Tibial artery (tissue), 4 donors: ENCODE data around the gene RHEB.

ENCODE experiments used
- DNase-seq, 2 donors: peaks; one replicate each; pipeline ENCODE4 v3.0.0-alpha.2; 2019
- H3K27ac ChIP-seq, 2 donors: fragments of 200-600 bp; sonication (generic) in 1 of 2; 1 replicate in 1 of 2; 2 replicates in 1 of 2; pipeline ENCODE4 v1.5.1; 2018 to 2019; ENCODE audit warnings: mild to moderate bottlenecking in 1 of 2
- H3K27me3 ChIP-seq, 2 donors: fragments of 200-600 bp; sonication (generic) in 1 of 2; one replicate each; pipeline versions ENCODE4 v1.5.1 to v1.6.0; 2016 to 2019
- H3K36me3 ChIP-seq, 3 donors: fragments of 200-600 bp; sonication (generic) in 2 of 3; one replicate each; pipeline ENCODE4 v1.5.1; 2016 to 2019; ENCODE audit warnings: mild to moderate bottlenecking in 2 of 3
- H3K4me1 ChIP-seq, 4 donors: fragments of 200-600 bp; sonication (generic) in 2 of 4; 1 replicate in 3 of 4; 2 replicates in 1 of 4; pipeline ENCODE4 v1.5.1; 2016 to 2019
- H3K4me3 ChIP-seq, 2 donors: fragments of 200-600 bp; sonication (generic) in 1 of 2; 1 replicate in 1 of 2; 2 replicates in 1 of 2; pipeline ENCODE4 v1.5.1; 2018 to 2019; ENCODE audit warnings: mild to moderate bottlenecking in 2 of 2
- H3K9me3 ChIP-seq, 3 donors: fragments of 200-600 bp; sonication (generic) in 1 of 3; one replicate each; pipeline ENCODE4 v1.5.1; 2016 to 2019
- CTCF ChIP-seq, 2 experiments: fragments of 200-600 bp in 1 of 2; fragments of 450-650 bp in 1 of 2; IDR thresholded peaks; one replicate each; pipeline ENCODE4 v1.5.1; 2017 to 2019; ENCODE audit warnings: antibody characterized with exemption in 2 of 2, mild to moderate bottlenecking in 1 of 2, moderate library complexity in 1 of 2
- intact Hi-C: fragments of 100-400 bp; cut with DNase I; formaldehyde crosslinking; loops from one replicate; pipeline ENCODE4 v1.15.0; 2023; ENCODE audit warnings: low total_unique reads

RHEB gene

DNA sequence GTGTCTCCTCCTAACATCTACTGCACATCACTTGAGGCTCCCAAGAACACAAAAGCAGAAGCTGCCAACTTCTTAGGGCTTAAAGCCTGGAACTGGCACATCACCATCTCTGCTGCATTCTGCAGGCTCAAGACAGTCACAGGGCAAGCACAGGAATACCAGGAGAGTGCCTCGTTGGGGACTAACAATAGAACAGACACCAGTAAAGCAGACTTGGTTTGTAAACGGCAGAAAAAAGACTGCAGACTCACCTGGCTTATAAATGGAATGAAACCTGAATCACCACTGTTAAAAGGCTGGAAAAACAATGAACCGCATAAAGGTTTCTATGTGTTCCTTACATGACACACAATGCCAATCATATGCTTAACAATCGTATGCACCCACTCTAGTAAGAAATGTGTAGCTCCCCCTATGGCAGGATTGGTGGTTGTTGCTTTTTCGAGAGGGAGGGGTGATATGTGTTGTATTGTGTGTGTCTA lies 12.8 kb downstream of the RHEB start:
- H3K27ac ChIP-seq, result peak overlapping the region in 1 of 2 donors; percentile 15
- H3K9me3 ChIP-seq, result no peaks in the 10 kb centered on the region
- peaks cover 0 to 92% (median 33%) of the 10 kb centered on the region in 4 donors for H3K4me1 ChIP-seq
- H3K36me3 ChIP-seq, result no peaks in the 10 kb centered on the region
- no peak overlapping the region for H3K4me3 ChIP-seq
- intact Hi-C loops, result no loop called here
- no peak for TF ChIP-seq CTCF (IDR thresholded peaks at IDR 0.05)
- H3K27me3 ChIP-seq, result no peaks in the 10 kb centered on the region
- DNase-seq, result no peak

DNA sequence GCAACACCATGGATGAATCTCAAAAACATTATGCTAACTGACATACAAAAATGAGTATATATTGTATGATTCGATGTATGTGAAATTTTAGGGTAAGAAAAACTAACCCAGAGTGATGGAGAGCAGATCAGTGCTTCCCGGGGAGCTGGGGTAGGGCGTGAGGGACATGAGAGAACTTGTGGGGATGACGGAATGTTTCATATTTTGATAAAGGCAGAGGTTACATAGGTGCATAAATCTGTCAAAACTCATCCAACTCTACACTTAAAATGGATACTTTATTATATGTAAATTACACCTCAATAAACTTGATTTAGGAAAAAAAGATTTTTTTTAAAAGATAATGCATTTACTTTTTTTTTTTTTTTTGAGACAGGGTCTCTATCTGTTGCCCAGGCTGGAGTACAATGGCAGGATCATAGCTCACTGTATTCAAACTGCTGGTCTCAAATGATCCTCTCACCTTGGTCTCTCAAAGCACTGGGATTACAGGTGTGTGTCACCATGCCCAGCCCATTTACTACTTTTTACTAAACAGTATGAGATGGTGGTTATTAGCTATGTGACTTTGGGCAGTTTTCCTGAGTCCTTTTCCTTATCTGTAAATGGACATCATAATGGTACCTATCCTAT lies 13.7 kb downstream of the RHEB start:
- DNase-seq, result no peak
- H3K36me3 ChIP-seq, result no peaks in the 10 kb centered on the region
- H3K4me3 ChIP-seq, result no peak overlapping the region
- H3K27me3 ChIP-seq, result no peaks in the 10 kb centered on the region
- no peak for TF ChIP-seq CTCF (IDR thresholded peaks at IDR 0.05)
- H3K9me3 ChIP-seq, result no peaks in the 10 kb centered on the region
- intact Hi-C loops, result no loop called here
- H3K4me1 ChIP-seq, result peaks cover 0 to 82% (median 28%) of the 10 kb centered on the region in 4 donors
- no peak overlapping the region for H3K27ac ChIP-seq

DNA sequence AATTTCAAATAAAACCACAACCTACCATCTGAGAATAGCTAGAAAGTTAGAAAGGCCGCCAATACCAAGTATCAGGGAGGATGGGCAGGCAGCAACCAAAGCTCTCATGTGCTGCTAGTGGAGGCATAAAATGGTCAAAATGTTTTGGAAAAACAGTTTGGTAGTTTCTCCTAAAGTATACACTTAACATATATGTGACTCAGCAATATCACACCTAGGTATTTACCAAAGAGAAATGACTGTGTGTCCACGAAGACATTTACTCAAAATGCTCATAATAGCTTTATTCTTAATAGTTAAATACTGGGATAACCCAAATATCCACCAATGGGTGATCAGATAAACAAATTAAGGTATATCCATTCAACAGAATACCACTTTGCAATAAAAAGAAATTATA lies 14.3 kb downstream of the RHEB start:
- Histone ChIP-seq H3K27ac (no peak overlapping the region), H3K9me3 (no peaks in the 10 kb centered on the region), H3K36me3 (no peaks in the 10 kb centered on the region), H3K27me3 (no peaks in the 10 kb centered on the region), H3K4me1 (peaks cover 0 to 81% (median 26%) of the 10 kb centered on the region in 4 donors), H3K4me3 (no peak overlapping the region)
- intact Hi-C loops, result no loop called here
- TF ChIP-seq CTCF (IDR thresholded peaks at IDR 0.05), result no peak
- no peak for DNase-seq

DNA sequence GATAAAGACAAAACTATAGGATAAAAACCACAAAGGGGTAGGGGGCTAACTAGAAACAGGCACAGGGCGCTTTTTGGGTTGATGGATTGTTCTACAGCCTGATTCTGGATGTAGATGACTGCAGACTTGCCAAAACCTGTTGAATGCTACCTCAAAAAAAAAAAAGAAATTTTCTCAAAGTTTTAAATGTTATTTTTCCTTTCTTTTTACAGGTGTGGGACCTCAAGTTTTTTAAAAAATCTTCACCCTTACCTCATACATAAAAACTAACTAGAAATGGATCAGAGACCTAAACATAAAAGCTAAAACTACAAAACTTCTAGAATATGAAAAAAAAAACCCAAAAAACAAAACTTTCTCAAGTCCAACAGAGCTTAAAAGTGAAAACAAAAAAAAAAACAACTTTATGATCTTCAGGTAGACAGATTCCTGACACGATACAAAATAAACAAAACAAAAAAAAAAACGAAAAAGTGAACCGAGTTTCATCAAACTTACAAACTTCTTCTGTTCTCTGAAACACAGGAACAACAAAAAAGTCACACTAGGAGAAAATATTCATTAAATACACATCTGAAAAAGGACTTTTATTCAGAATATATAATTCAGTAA lies 14.9 kb downstream of the RHEB start:
- no peaks in the 10 kb centered on the region for H3K9me3 ChIP-seq
- H3K36me3 ChIP-seq, result no peaks in the 10 kb centered on the region
- peaks cover 0 to 76% (median 23%) of the 10 kb centered on the region in 4 donors for H3K4me1 ChIP-seq
- H3K27me3 ChIP-seq, result no peaks in the 10 kb centered on the region
- intact Hi-C loops, result no loop called here
- no peak for TF ChIP-seq CTCF (IDR thresholded peaks at IDR 0.05)
- H3K4me3 ChIP-seq, result no peak overlapping the region
- H3K27ac ChIP-seq, result no peak overlapping the region
- DNase-seq, result no peak

GRCh38 chr7:151503902-151504714 lies 15.6 kb downstream of the RHEB start:
- H3K27ac ChIP-seq, result peak overlapping the region; percentile 18 to 48
- intact Hi-C loops, result no loop called here

More at GRCh38 chr7:151503902-151504714, 15.6 kb downstream of the RHEB start:
- Histone ChIP-seq H3K36me3 (no peaks in the 10 kb centered on the region), H3K4me3 (no peak overlapping the region), H3K27me3 (no peaks in the 10 kb centered on the region), H3K4me1 (peaks cover 0 to 74% (median 17%) of the 10 kb centered on the region in 4 donors), H3K9me3 (no peaks in the 10 kb centered on the region)
- no peak for TF ChIP-seq CTCF (IDR thresholded peaks at IDR 0.05)
- DNase-seq, result peak; percentile 64 to 73
